OCI-LY3 (cell line): ENCODE measurements around the gene EYA2.

Source experiments
- CTCF ChIP-seq: fragments of 200-600, 300-600 bp; sonication (generic); IDR thresholded peaks from 2 replicates; pipeline ENCODE4 v1.5.1; 2014; ENCODE audit warnings: antibody characterized with exemption, low read length, low read depth
- EZH2phosphoT487 ChIP-seq: fragments of 200-600 bp; shearing (Covaris generic); IDR thresholded peaks from 2 replicates; pipeline ENCODE4 v1.6.1; 2018; ENCODE audit warnings: antibody characterized with exemption, mixed run types, low read depth

- no peak for TF ChIP-seq CTCF
- TF ChIP-seq EZH2phosphoT487: no peak
Measured at GRCh38 chr20:47224857-47225256, 330.2 kb downstream of the EYA2 start.
